PC-3 (cell line): Measurements from ENCODE around the gene THTPA.
"Not testable (repeated sequence)": the region's sequence is repeated elsewhere in the genome, so short reads cannot be mapped to it uniquely, and the experiment has no call there.

ENCODE experiments used
- EZH2phosphoT487 ChIP-seq: fragments of 300-600 bp; sonication (generic); IDR thresholded peaks from 2 replicates; pipeline ENCODE4 v1.6.1; 2018; ENCODE audit warnings: mild to moderate bottlenecking, antibody characterized with exemption, low read length, borderline replicate concordance
- TF ChIP-seq, protein P1 (sequence below): fragments of 300-600 bp; sonication (generic); conservative IDR thresholded peaks from 2 replicates; pipeline ENCODE4 v1.5.1; 2017; ENCODE audit warnings: antibody characterized with exemption, low read depth, mild to moderate bottlenecking, low read length

DNA sequence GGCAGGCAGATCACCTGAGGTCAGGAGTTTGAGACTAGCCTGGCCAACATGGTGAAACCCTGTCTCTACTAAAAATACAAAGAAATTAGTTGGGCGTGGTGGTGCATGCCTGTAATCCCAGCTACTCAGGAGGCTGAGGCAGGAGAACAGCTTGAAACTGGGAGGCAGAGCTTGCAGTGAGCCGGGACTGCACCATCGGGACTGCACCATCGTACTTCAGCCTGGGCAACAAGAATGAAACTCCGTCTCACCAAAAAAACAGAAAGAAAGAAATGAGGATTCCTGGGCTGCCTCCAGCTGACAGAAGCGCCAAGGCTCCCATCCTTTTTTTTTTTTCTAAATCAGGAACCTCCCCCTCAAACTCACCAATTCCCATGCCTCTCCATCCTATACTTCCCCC is 19.2 kb upstream of the THTPA start:
- not testable (repeated sequence) for TF ChIP-seq EZH2phosphoT487
- TF ChIP-seq, protein P1, sequence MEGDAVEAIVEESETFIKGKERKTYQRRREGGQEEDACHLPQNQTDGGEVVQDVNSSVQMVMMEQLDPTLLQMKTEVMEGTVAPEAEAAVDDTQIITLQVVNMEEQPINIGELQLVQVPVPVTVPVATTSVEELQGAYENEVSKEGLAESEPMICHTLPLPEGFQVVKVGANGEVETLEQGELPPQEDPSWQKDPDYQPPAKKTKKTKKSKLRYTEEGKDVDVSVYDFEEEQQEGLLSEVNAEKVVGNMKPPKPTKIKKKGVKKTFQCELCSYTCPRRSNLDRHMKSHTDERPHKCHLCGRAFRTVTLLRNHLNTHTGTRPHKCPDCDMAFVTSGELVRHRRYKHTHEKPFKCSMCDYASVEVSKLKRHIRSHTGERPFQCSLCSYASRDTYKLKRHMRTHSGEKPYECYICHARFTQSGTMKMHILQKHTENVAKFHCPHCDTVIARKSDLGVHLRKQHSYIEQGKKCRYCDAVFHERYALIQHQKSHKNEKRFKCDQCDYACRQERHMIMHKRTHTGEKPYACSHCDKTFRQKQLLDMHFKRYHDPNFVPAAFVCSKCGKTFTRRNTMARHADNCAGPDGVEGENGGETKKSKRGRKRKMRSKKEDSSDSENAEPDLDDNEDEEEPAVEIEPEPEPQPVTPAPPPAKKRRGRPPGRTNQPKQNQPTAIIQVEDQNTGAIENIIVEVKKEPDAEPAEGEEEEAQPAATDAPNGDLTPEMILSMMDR: not testable (repeated sequence)
